ENCODE data around the gene TCERG1L.

The TCERG1L gene

GRCh38 chr10:131046194-131046593 is 265.3 kb downstream of the TCERG1L start:
- no peak for DNase-seq (ENCODE audit: low read depth, low spot score)
- no peak overlapping the region for H3K4me3 ChIP-seq (ENCODE audit: low read length)

DNA sequence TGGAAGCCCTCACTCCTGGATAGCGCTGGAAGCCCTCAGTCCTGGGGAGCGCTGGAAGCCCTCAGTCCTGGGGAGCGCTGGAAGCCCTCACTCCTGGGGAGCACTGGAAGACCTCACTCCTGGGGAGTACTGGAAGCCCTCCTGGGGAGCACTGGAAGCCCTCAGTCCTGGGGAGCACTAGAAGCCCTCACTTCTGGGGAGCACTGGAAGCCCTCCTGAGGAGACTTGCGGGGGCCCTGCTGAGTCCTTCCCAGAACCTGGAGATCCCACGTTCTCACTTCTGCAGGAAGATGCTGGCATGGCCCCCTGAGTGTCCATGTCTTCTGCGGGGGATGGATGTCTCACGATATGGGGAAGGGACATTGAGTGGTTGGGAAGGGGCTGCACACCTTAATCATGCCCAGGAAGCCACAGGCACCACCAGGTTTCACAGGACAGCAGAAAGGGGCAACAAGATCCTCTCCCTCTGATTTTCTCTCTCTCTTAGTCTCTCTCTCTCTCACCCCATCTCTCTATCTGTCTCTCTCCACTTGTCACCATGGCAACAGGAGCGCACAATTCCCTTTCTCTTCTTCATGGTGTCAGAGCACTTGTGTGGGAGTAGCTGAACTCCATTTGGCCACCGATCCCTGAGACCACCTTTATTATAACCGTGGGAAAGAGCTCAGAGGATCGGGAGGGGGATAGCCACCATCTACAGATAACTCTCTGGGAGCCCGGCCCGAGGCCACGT is 267.0 kb downstream of the TCERG1L start:
- no peak for DNase-seq (ENCODE audit: low read depth, low spot score)
- H3K4me3 ChIP-seq (ENCODE audit: low read length): no peak overlapping the region

DNA sequence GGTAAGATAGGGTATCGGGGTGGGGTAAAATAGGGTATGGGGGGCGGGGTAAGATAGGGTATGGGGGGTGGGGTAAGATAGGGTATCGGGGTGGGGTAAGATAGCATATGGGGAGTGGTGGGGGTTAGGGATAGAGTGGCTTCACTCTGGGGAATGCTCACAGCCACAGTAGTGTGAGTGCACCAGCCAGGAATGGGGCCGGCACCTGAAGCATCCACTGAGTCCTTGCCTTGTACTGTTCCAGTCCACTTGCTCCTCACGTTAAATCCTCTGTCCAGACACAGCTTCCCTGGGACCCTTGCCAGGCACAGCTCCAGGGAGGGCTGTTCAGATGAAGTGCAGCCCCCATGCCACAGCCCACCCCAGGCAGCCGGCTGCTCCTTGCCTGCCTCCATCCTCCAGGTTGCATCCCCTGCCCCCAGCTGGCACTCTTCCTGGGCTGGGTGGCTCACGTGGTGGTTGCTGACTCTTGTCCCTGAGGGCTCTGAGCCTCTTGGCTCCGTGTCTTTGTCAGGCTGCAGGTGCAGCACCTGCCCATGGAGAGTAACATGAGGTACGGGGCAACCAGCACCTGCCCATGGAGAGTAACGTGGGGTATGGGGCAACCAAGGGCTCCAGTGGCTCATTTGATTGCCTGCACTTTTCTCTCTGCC is 268.4 kb downstream of the TCERG1L start:
- no peak for DNase-seq (ENCODE audit: low read depth, low spot score)

More for the DNA sequence above, 268.4 kb downstream of the TCERG1L start:
- H3K4me3 ChIP-seq (ENCODE audit: low read length): no peak overlapping the region
